GM20431 (cell line): ENCODE data around the gene FGGY.

Source experiments
- in situ Hi-C: fragments of 300-500 bp; cut with MseI, MboI; formaldehyde crosslinking; loops from one replicate; pipeline ENCODE4 v1.15.0; 2020; ENCODE audit warnings: low sequenced_read_pairs; ENCODE audit not compliant: unreplicated experiment

FGGY gene

GRCh38 chr1:59755069-59755685, 458.3 kb downstream of the FGGY start:
- in situ Hi-C loops = no loop called here

GRCh38 chr1:59757197-59757747, 460.4 kb downstream of the FGGY start:
- in situ Hi-C loops = no loop called here

- in situ Hi-C loops = no loop called here
Measured at GRCh38 chr1:59759156-59759925, 462.4 kb downstream of the FGGY start.

GRCh38 chr1:59761443-59761842, 464.5 kb downstream of the FGGY start:
- in situ Hi-C loops = no loop called here

GRCh38 chr1:59763418-59763817, 466.5 kb downstream of the FGGY start:
- in situ Hi-C loops = no loop called here

GRCh38 chr1:59765011-59765730, 468.3 kb downstream of the FGGY start:
- in situ Hi-C loops = no loop called here

GRCh38 chr1:59766227-59766855, 469.4 kb downstream of the FGGY start:
- in situ Hi-C loops = no loop called here

- in situ Hi-C loops = no loop called here
Measured at GRCh38 chr1:59767119-59767518, 470.2 kb downstream of the FGGY start.

GRCh38 chr1:59768792-59769735, 472.2 kb downstream of the FGGY start:
- in situ Hi-C loops = no loop called here

- in situ Hi-C loops = no loop called here
Measured at GRCh38 chr1:59769736-59770095, 472.8 kb downstream of the FGGY start.

- in situ Hi-C loops = no loop called here
Measured at GRCh38 chr1:59771361-59771760, 474.5 kb downstream of the FGGY start.

GRCh38 chr1:59775480-59775879, 478.6 kb downstream of the FGGY start:
- in situ Hi-C loops = no loop called here

- in situ Hi-C loops = no loop called here
Measured at GRCh38 chr1:59776960-59777852, 480.3 kb downstream of the FGGY start.

- in situ Hi-C loops = no loop called here
Measured at GRCh38 chr1:59779949-59780348, 483.1 kb downstream of the FGGY start.

GRCh38 chr1:59788825-59789224, 491.9 kb downstream of the FGGY start:
- in situ Hi-C loops = no loop called here

- in situ Hi-C loops = no loop called here
Measured at GRCh38 chr1:59798600-59798999, 501.7 kb downstream of the FGGY start.

GRCh38 chr1:59803458-59804038, 506.7 kb downstream of the FGGY start:
- in situ Hi-C loops = no loop called here

- in situ Hi-C loops = no loop called here
Measured at GRCh38 chr1:59804301-59804700, 507.4 kb downstream of the FGGY start.
